Kidney epithelial cell (primary cell): ENCODE data around the gene FUT7. TPM values are rescaled to one million over a fixed set of nuclear protein-coding genes. Genes with fewer than 3 reads are reported as not detected.

Source experiments
- DNase-seq: peaks from one replicate; pipeline ENCODE4 v3.0.0-alpha.2; 2010; ENCODE audit warnings: low read depth
- H3K27me3 ChIP-seq: 2 replicates; pipeline ENCODE4 v1.6.0; 2011; ENCODE audit warnings: low read length; ENCODE audit not compliant: control insufficient read depth, insufficient read depth
- H3K36me3 ChIP-seq: 2 replicates; pipeline ENCODE4 v1.5.1; 2011; ENCODE audit warnings: low read length; ENCODE audit not compliant: control insufficient read depth, insufficient read depth
- H3K4me3 ChIP-seq: 2 replicates; pipeline ENCODE4 v1.5.1; 2011; ENCODE audit warnings: low read depth, mild to moderate bottlenecking, control low read depth, low read length
- total RNA-seq: library from RNA; depleted of rRNA; stranded (reverse); fragments of >200 nt; gene quantifications from 2 replicates; pipeline ENCODE4 v1.2.3, GENCODE V29; 2015
- TF ChIP-seq, protein P1 (sequence below): IDR thresholded peaks from 2 replicates; pipeline ENCODE4 v1.5.1; 2011; ENCODE audit warnings: mild to moderate bottlenecking, moderate library complexity, low read length, control low read depth, inconsistent platforms; ENCODE audit not compliant: insufficient read depth, poor library complexity, severe bottlenecking

The FUT7 gene
- total RNA-seq, 1 donor from 2014 or later, result not detected

- DNase-seq, result no peak
- Histone ChIP-seq H3K27me3 (no peaks in the 10 kb centered on the region), H3K36me3 (no peaks in the 10 kb centered on the region), H3K4me3 (no peak overlapping the region)
- TF ChIP-seq, protein P1, sequence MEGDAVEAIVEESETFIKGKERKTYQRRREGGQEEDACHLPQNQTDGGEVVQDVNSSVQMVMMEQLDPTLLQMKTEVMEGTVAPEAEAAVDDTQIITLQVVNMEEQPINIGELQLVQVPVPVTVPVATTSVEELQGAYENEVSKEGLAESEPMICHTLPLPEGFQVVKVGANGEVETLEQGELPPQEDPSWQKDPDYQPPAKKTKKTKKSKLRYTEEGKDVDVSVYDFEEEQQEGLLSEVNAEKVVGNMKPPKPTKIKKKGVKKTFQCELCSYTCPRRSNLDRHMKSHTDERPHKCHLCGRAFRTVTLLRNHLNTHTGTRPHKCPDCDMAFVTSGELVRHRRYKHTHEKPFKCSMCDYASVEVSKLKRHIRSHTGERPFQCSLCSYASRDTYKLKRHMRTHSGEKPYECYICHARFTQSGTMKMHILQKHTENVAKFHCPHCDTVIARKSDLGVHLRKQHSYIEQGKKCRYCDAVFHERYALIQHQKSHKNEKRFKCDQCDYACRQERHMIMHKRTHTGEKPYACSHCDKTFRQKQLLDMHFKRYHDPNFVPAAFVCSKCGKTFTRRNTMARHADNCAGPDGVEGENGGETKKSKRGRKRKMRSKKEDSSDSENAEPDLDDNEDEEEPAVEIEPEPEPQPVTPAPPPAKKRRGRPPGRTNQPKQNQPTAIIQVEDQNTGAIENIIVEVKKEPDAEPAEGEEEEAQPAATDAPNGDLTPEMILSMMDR, result no peak
These were observed 39.4 kb upstream of the FUT7 start for GRCh38 chr9:137071282-137071681.

DNA sequence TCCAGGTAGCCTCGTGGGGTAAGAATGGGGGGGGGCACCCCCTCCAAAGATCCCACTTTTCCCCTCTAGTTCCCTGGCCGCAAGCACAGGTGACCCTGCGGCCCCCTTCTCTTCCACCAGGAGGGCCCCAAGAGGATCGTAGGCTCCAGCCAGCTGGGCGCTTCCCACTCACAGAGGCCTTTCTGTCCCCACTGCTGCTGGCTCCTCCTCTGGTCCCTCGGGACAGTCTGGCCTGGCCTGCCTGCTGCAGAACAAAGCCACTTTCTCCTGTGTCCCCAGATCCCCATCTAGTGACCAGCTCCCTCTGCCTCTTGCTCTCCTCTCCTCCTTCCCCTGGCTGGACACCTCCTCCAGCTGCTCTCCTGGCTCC lies 39.0 kb upstream of the FUT7 start:
- H3K36me3 ChIP-seq, result no peaks in the 10 kb centered on the region
- DNase-seq, result no peak
- peak overlapping the region; percentile 29 for H3K4me3 ChIP-seq
- H3K27me3 ChIP-seq, result no peaks in the 10 kb centered on the region
- TF ChIP-seq, protein P1, result peak; percentile 28

- DNase-seq, result no peak
- peak within 1 kb of the TSS; percentile 35 for H3K4me3 ChIP-seq
- TF ChIP-seq, protein P1, result no peak
These were observed 38.5 kb upstream of the FUT7 start, which contains the start of gene SAPCD2 for GRCh38 chr9:137070201-137070905. Gene SAPCD2 (minus strand): TSS chr9:137070557. CDS start chr9:137070460, 97 bp downstream.

GRCh38 chr9:137069508-137070091 lies 37.7 kb upstream of the FUT7 start:
- TF ChIP-seq, protein P1, result no peak
- no peak for DNase-seq
- peak overlapping the region; percentile 35 for H3K4me3 ChIP-seq
- no peaks in the 10 kb centered on the region for H3K27me3 ChIP-seq
- no peaks in the 10 kb centered on the region for H3K36me3 ChIP-seq

More at GRCh38 chr9:137070201-137070905, 38.5 kb upstream of the FUT7 start, which contains the start of gene SAPCD2:
- Histone ChIP-seq H3K27me3 (no peaks in the 10 kb centered on the region), H3K36me3 (no peaks in the 10 kb centered on the region)

DNA sequence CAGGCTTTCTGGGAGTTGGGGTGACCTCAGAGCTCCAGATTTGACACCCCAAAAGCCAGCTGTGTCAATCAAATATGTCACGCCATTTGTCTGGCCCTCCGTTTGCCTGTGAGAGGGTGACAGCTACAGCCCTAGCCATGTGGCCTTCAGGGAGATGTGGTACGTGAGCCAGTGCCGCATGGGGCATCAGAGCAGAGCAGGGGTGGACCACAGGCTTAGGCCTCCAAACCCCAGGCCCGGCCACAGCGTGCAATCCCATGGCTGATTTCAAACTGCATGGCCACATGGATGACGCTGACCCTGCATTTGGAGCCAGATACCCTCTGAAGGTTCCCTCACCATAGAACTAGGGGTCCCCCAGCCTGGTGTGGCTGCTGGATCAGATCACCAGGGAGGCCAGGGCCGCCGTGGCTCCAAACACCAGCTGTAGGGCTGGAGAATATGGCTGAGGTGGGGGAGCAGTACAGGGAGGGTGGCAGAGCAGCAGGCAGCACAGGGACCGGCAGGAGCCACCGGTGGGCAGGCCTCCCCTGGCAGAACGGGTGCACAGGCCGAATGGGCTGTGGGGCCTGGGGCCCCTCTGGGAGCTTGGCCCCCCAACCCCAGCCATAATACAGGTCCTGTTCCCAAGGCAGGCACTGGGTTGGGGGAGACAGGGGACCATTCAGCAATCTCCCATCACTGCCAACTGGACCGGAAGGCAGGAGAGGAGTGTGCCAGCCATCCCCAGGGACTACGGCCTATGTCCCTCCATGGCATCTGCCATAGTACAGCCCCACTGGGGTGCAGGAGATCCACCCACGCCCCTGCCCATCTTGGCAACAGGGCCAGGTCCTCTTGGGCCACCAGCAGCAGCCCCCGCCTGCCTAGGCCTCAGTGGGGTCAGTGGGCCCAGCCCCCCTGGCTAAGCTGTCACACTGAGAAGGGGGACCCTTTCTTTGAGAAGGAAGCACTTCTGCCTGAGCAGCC lies 36.9 kb upstream of the FUT7 start:
- no peak for DNase-seq
- TF ChIP-seq, protein P1, result no peak
- Histone ChIP-seq H3K36me3 (no peaks in the 10 kb centered on the region), H3K4me3 (peak overlapping the region; percentile 35), H3K27me3 (no peaks in the 10 kb centered on the region)
